Measurements from ENCODE around the gene RAX. TPM values are rescaled to one million over a fixed set of nuclear protein-coding genes. Genes with fewer than 3 reads are reported as not detected.

The RAX gene
- total RNA-seq, 1 donor from 2014 or later, result not detected

GRCh38 chr18:59308248-59308937 is 35.1 kb upstream of the RAX start:
- peak; percentile 85 for ATAC-seq (ENCODE audit: low read depth)
- POLR2A ChIA-PET, result interaction anchor here (0.6 kb wide), 1 partner anchor 232 kb away, joined by 3 read pairs; no protein-coding TSS in a partner anchor
- CTCF ChIA-PET, result interaction anchor here (0.6 to 5.3 kb wide), 4 partner anchors 28 to 1241 kb away, joined by 3 to 62 read pairs (median 4); no protein-coding TSS in a partner anchor
- H3K4me3 Mint-ChIP-seq, result peak overlapping the region; percentile 52
- peak; percentile 66 for DNase-seq
- TF ChIP-seq CTCF (IDR thresholded peaks at IDR 0.05), result no peak
- intact Hi-C loops (cut with micrococcal nuclease), result loop anchor here (1.0 to 5.0 kb wide), 4 partner anchors 50 to 514 kb away; partner anchors contain the start of gene LMAN1
- no peak overlapping the region for H3K27ac Mint-ChIP-seq
- H3K9me3 Mint-ChIP-seq, result no peaks in the 10 kb centered on the region
- H3K4me1 Mint-ChIP-seq, result peaks cover 6% of the 10 kb centered on the region
- H3K27me3 Mint-ChIP-seq, result peaks cover 31% of the 10 kb centered on the region
- no peaks in the 10 kb centered on the region for H3K36me3 Mint-ChIP-seq (ENCODE audit: low read depth)

- ATAC-seq (ENCODE audit: low read depth) (no peak), DNase-seq (no peak)
- no peaks in the 10 kb centered on the region for H3K36me3 Mint-ChIP-seq (ENCODE audit: low read depth)
- H3K27me3 Mint-ChIP-seq, result peaks cover 27% of the 10 kb centered on the region
- POLR2A ChIA-PET, result no interaction called here
- H3K4me1 Mint-ChIP-seq, result peaks cover 6% of the 10 kb centered on the region
- no peaks in the 10 kb centered on the region for H3K9me3 Mint-ChIP-seq
- TF ChIP-seq CTCF (IDR thresholded peaks at IDR 0.05), result no peak
- H3K4me3 Mint-ChIP-seq, result no peak overlapping the region
- no peak overlapping the region for H3K27ac Mint-ChIP-seq
- intact Hi-C loops (cut with micrococcal nuclease), result loop anchor here (5.0 kb wide), 1 partner anchor 516 kb away; no protein-coding TSS in a partner anchor
- CTCF ChIA-PET, result interaction anchor here (1.0 kb wide), 1 partner anchor 96 kb away, joined by 3 read pairs; no protein-coding TSS in a partner anchor
These were observed 33.4 kb upstream of the RAX start for GRCh38 chr18:59306640-59307039.

GRCh38 chr18:59305295-59305694 is 32.0 kb upstream of the RAX start:
- ATAC-seq (ENCODE audit: low read depth), result no peak
- Mint-ChIP-seq H3K27me3 (peaks cover 19% of the 10 kb centered on the region), H3K27ac (no peak overlapping the region), H3K4me1 (peaks cover 6% of the 10 kb centered on the region), H3K36me3 (ENCODE audit: low read depth) (no peaks in the 10 kb centered on the region), H3K9me3 (no peaks in the 10 kb centered on the region), H3K4me3 (no peak overlapping the region)
- TF ChIP-seq CTCF (IDR thresholded peaks at IDR 0.05), result no peak
- POLR2A ChIA-PET, result no interaction called here
- intact Hi-C loops (cut with micrococcal nuclease), result loop anchor here (5.0 kb wide), 1 partner anchor 517 kb away; no protein-coding TSS in a partner anchor
- DNase-seq, result no peak
- CTCF ChIA-PET, result no interaction called here

- ChIA-PET POLR2A (no interaction called here), CTCF (interaction anchor here (1.3 kb wide), 1 partner anchor 99 kb away, joined by 4 read pairs; no protein-coding TSS in a partner anchor)
- no peak for ATAC-seq (ENCODE audit: low read depth)
- intact Hi-C loops (cut with micrococcal nuclease), result no loop called here
- no peak for DNase-seq
- Mint-ChIP-seq H3K4me3 (no peak overlapping the region), H3K27me3 (peaks cover 24% of the 10 kb centered on the region), H3K36me3 (ENCODE audit: low read depth) (no peaks in the 10 kb centered on the region), H3K4me1 (peaks cover 5% of the 10 kb centered on the region), H3K9me3 (no peaks in the 10 kb centered on the region), H3K27ac (no peak overlapping the region)
- no peak for TF ChIP-seq CTCF (IDR thresholded peaks at IDR 0.05)
These were observed 30.5 kb upstream of the RAX start for GRCh38 chr18:59303656-59304195.

- Mint-ChIP-seq H3K4me1 (no peaks in the 10 kb centered on the region), H3K27ac (no peak overlapping the region), H3K4me3 (no peak overlapping the region), H3K36me3 (ENCODE audit: low read depth) (no peaks in the 10 kb centered on the region), H3K27me3 (peaks cover 26% of the 10 kb centered on the region), H3K9me3 (no peaks in the 10 kb centered on the region)
- intact Hi-C loops (cut with micrococcal nuclease), result no loop called here
- POLR2A ChIA-PET, result no interaction called here
- CTCF ChIA-PET, result interaction anchor here (1.2 to 1.3 kb wide), 2 partner anchors 99 to 100 kb away, joined by 4 to 6 read pairs; no protein-coding TSS in a partner anchor
- no peak for ATAC-seq (ENCODE audit: low read depth)
- TF ChIP-seq CTCF (IDR thresholded peaks at IDR 0.05), result no peak
- no peak for DNase-seq
These were observed 29.8 kb upstream of the RAX start for GRCh38 chr18:59303006-59303405.
